HG03457 (cell line): ENCODE data around the gene CAMK2D.
A peak's percentile ranks its signal among the peaks of the same experiment; 100 is the strongest.
"Not testable (repeated sequence)": the region's sequence is repeated elsewhere in the genome, so short reads cannot be mapped to it uniquely, and the experiment has no call there.

Source experiments
- ATAC-seq: cut with Tn5 transposase; IDR thresholded peaks from one replicate; pipeline ENCODE4 v1.9.1; 2021; ENCODE audit warnings: moderate number of reproducible peaks; ENCODE audit not compliant: unreplicated experiment

CAMK2D gene

DNA sequence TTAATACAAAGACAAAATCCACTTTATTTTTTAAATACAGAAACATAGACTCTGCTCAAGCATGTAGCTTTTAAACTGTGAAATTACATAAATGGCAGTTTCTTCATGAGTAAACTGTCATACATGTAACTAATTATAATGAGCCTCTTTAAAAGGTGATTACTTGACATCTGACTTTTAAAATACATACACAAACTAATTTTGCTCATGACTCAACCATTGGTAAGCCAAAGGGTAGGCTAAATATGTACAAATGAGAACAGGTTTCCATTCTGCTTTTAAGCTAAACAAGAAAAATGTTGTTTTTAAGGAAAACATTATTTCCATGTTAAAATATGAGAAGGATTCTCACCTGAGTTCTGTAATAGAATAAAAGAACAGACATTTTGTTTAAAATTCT lies 27.9 kb downstream of the CAMK2D start:
- no peak for ATAC-seq

DNA sequence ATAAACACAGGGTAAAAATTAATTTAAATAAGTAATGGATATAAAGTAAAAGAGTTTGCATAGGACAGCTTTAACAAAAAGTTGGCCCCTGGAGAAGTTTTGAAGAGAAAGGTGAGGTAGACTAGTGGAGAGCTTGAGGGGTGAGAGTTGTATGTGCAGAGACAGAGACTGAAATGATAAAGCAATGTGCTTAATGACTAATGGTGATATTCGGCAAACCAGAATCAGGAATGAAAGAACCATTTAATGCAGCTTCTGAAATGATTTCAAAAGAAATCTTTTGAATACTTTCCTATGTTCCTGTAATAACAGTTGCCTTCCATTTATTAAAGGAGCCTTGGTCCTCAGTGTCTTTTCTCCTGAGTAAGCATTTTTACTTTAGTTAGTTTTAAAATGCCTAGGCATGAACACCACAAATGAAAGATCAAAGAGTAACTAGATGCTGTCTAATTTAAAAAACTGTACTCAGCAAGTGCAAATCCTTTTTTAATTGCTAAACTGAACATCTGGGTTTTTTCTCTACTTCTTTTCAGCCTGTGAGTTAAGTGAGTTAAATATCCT lies 28.5 kb downstream of the CAMK2D start:
- no peak for ATAC-seq

DNA sequence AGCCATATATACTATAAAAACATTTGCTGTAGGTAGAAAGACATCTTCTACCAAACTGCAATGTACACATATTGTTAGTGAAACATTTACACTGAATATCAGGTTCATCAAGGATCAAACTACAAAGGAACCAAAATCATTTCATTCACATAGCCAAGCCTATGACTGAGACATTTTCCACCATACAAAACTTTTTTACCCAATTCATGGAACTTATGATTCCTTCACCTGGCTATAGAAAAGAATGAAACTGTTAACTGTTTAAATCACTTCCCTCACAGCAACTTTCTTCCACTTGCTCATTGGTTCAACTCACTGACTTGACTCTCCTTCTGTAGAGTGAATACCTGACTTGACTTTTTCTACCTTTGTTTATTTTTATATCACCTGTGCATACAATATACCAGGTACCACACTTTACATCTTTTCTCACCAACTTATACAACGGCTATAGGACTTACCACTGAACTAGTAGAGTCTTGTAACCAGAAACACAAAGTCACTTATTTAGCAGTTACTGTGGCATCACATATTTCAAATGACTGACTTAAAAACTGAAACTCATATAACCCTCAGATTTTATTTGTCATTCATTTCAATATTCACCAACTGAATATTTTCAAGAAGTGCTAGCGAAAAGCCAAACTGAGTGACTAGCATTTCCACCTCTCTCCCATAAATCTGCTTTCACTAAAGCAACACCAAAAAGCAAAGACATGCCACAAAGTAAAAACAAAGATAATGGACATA lies 30.9 kb downstream of the CAMK2D start:
- ATAC-seq, result no peak

DNA sequence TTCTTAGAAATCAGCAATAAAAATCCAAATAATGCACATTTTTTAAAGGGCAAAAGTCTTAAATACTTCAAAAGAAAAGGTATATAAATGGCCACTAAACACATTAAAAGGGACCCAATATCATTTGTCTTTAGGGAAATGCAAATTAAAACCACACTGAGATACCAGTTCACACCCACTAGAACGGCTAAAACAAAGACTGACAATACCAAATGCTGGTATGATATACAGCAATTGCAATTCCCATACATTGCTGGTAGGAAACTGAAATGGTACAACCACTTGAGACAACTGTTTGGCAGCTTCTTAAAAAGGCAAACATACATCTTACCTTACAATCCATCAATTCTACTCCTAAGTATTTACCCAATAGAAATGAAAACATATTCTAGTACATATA lies 33.7 kb downstream of the CAMK2D start:
- no peak for ATAC-seq

DNA sequence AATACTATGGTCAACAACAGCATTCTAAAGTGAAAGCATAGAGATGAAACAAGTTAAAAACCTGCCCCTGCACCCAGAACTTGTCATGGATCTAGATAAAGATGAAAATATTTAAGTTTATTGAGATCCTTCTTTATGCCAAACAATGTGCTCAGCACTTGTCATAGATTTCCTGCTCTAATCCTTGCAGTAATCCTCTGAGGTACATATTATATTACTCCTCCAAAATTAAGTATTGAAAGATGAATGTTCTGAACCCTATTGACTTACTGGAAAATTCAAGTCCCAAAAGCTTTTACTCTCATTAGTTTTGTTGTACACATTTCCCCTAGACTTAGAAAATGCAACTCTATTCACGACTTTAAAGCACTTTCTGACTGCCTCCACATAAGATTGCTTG lies 35.6 kb downstream of the CAMK2D start:
- ATAC-seq, result no peak

DNA sequence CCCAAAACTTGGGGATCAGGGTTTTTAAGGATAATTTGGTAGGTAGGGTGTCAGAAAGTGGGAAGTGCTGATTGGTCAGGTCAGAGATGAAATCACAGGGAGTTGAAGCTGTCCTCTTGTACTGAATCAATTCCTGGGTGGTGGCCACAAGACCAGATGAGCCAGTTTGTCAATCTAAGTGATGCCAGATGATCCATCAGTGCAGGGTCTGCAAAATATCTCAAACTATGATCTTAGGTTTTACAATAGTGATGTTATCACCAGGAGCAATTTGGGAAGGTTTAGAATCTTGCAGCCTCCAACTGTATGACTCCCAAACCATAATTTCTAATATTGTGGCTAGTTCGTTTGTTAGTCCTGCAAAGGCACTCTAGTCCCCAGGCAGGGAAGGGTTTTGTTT lies 43.3 kb downstream of the CAMK2D start:
- no peak for ATAC-seq

DNA sequence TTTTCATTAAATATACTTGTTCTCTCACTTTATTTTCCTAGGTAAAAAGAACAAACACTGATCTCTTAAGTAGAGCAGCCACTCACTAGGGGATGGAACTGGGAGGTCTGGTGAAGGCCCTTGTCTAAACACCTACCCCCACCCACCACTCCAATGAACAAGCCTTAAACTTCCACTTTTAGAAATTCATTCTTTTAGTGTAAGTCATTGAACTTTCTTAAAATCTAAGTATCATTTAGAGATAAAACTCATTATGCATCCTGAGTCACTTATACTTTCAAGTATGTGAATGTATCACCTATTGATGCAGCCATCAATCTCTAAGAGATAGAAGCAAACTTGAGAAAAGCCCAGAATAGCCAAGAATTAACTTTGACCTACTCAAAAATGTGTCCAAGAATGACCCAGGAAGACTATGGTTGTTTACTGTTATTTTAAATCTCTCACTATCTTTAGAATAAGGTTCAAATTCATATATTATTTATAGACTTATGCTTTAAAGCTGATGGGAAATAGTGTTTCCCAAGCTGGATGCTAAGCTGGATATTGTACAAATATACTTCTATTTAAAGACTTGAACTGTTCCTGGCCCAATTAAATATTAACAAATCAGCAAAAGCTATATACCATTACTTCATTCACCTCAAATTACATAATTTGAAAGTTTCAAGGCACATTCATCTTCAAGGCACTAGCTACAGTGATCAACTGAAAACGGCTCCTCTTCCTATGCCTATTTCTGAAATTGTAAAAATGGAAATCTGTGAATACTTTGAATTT lies 49.5 kb downstream of the CAMK2D start:
- ATAC-seq, result no peak

DNA sequence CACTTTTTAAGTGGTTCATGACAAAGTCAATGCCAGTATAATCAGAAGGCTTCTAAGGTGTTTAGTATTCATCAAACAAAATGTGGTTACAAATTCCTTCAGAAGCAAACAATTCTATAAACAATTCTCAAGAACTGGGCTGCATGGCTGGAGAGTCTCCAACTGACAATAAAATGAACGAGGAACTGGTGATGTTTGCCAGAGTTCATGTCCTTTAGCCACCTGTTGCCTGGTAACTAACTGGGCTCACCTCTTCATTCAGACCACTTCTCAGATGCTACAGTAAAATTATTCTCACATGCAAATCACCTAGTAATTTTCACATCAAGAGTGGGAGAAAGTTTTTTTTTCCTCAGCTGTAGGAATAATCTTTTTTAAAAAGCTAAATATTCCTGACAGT lies 53.3 kb downstream of the CAMK2D start:
- no peak for ATAC-seq

DNA sequence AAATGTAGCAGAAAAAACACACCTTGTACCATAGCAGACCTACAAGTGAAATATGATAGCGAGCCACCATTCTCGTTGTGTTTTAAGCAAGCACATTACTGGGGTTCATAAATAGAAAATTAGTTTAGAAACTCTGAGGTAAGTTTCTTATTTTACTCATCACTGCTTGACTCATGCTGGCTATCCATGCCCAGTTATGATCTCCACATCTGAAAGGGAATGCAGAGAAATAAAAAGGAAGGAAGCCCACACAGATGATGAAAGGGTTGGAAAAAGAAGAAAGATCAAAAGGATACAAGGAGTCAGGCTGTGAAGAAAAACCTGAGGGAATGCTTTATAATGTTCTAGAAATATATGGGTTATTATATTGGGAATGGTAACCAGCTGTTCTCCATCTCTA lies 54.5 kb downstream of the CAMK2D start:
- no peak for ATAC-seq

DNA sequence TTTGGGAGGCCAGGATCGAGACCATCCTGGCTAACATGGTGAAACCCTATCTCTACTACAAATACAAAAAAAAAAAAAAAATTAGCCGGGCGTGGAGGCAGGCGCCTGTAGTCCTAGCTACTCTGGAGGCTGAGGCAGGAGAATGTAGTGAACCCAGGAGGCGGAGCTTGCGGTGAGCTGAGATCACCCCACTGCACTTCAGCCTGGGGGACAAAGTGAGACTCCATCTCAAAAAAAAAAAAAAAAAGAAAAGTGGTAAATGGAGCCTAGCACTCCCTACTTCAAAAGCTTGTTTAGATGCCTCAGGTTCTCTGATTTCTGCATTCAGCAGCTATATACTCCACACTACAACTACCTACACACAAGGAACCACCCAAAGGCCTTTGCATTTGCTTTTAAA lies 56.4 kb downstream of the CAMK2D start:
- not testable (repeated sequence) for ATAC-seq

DNA sequence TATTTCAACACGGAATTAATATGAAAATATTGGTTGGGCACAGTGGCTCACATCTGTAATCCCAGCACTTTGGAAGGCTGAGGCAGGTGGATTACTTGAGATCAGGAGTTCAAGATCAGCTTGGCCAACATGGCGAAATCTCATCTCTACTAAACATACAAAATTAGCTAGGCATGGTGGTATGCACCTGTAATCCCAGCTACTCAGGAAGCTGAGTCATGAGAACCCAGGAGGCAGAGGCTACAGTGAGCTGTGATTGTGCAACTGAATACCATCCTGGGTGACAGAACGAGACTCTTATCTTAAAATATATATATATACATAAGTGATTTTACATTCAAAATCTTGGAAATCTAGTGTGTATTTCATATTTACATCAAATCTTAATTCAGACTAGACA lies 58.9 kb downstream of the CAMK2D start:
- not testable (repeated sequence) for ATAC-seq

DNA sequence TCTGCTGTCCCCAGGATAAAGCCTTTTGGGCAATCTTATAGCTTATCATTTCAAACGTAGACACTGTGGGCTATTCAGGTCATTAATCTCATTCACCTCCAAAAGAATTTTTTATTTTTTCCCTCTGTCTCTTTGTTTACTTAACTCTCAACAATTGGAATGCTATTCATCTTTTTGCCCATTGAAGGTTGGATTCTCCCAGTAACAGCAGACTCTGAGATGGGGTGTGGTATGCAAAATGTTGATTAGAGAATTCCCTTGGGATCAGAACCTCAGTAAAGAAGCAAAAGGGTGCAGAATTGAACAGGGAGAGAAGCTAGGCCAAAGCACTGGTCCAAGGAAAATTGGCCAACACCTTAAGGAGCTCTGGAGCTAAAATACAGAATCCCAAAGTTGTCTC lies 60.4 kb downstream of the CAMK2D start:
- ATAC-seq, result no peak

DNA sequence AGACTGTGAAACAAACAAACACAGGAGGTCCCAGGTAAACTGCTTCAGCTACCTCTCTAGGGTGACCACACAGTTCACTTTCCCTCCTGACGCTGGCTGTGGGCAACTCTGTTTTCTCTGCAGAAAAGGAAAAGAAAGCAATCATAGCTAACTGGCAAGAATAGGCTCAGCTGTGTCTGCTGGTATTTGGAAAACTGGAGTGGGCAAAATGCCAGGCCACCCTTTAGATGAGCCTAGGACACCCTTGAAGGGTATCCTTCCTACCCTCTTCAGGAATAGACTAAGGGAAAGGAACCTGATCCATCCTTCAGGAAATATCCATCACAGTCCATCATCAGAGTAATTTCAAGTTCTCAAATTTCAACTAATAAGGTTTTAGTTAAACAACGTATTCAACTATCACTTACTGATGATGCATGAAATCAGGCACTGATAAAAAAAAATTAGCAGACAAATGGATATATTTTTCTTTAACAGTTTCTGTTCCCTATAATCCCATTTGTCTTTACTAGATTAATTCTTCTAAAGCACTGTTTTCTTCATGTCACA lies 60.9 kb downstream of the CAMK2D start:
- no peak for ATAC-seq

DNA sequence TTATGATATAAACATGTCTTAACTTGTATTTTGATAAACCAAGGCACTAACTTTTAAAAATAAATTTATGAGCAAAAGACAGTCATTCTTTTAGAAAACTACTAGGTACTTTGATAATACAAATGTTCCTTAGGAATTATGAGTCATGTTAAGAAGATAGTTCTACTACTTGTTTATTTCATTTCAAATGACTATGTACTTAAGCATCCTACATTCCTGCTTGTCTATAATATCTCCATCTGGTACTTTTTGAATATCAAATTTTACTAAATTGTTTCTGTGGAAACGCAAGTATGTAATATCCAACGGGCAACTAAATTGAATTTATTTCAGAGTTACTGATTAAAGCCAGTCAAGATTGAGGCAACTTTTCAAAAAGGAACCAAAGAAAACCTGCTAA lies 61.8 kb downstream of the CAMK2D start:
- ATAC-seq, result no peak

DNA sequence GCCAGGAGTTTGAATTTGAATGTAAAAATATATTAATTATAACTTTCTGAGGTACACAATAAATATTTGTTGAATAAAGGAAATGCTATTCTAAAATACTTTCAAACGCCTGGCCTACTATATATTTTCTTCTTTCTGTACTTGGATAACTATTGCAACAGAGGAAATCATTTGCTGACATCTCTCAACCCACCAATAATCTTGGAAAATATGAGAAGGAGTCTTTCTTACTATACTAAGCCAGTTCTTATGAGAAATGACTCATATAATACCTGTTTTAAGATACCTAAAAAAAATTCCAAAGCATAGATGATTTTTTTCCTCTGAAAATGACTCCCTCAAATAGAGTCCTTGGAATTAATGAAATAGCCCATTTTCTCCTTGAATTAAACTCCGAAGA lies 64.1 kb downstream of the CAMK2D start:
- no peak for ATAC-seq

DNA sequence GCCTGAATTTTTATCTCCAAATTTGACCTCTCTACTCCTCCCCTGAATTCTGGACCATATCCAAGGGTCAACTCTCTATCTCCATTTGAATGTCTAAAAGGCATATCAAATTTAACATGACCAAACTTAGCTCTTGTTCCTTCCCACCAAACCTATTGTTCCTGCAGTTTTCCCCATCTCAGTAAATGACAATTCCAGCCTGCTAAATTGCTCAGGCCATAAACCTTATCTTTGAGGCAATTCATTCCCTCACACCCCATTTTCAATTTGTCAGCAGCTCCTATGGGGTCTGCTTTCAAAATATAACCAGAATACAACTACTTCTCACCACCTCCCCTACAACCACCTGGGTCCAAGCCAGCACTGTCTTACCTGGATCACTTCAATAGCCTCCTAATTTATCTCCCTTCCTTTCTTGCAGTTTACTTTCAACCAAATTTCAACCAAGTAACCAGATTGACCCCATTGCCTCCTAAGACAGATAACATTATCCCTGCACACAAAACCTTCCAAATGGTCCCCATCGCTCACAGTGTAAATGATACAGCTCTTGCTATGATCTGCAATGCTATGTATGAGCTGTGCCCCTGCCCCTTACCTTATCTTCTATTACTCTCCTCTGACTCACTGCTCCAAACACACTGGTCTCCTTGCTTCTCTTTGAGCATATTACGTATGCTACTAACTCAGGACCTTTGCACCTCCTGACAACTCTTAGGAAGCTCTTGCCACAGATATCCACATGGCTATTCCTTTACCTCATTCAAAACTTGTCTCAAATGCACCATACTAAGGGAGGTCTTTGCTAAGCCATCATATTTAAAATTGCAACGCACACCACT lies 66.0 kb downstream of the CAMK2D start:
- no peak for ATAC-seq

DNA sequence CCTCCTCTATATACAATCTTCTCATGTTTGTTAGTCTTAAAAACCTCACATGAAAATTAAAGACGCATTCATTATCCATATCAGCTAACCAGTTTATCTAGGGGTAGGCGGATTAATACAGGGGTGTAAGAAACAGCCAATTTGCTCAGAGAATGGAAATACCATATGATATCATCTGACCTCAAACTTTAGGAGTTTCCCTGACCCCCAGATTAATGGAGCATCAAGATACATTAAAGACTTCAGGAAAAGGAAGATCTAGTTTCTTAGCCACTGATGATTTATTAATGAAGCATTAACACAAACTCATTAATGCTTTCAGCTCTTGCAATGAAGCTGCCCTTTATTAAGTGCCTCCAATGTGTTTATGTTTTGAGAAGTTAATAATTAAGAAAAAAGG lies 67.5 kb downstream of the CAMK2D start:
- no peak for ATAC-seq

DNA sequence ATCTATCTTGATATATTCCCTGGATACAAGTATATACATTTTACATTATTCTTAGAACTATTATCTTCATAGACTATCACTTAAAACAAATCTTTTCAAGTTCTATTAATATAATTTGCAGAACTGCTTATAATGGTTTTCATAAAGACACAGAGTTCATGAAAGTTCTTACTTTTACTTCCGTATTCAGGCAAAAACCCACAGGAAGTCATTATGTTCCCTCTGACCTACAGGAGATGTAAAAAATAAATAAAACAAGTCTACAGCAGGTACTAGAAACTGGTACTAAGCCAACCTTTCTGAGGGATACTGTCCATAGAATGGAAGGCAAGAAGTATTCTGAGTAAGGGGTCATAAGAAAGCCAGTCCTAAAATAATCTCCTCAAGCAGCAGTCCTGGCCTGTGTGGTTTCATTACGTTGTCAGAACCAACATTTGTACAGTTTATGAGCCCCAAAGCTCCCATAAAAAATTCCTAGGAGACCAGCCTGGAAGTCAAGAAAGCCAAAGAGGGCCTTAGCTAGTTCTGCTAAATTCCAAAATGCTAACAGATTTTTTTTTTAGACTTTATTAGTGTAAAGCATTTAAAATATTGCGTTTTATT lies 68.6 kb downstream of the CAMK2D start:
- ATAC-seq, result peak; percentile 66

DNA sequence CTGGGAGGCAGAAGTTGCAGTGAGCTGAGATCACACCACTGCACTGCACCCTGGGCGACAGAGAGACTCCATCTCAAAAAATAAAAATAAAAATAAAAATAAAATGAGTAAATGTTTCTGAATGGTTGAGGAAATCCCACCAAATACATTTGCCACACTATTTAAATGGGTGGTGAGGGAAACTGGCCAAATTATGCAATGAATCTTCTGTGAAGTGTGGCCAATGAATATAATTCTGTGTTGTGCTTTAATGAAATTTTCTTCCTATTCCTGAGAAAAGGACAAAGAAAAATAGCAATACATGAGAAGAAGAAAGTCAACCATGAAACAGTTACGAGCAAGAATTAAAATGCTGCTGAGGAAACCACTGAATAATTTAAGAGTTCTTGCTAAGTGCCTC lies 69.9 kb downstream of the CAMK2D start:
- ATAC-seq, result no peak

DNA sequence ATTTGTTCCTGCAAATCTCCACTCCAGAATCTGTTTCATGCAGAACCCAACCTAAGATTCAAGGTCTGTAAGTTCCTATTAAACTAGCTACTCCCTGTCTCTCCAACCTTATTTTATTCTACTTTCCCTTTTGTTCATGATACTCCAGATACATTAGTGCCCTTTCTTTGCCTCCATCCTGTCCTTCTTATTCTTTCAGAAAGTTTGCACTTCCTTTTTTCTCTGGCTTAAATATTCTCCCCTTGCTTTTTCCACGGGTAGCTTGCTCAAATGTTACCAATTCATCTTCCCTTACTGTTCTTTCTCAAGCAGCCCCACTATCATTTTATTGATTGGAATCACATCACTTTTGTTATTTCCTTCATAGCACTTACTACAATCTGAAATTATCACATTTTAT lies 72.1 kb downstream of the CAMK2D start:
- no peak for ATAC-seq
